Transverse colon (tissue), 4 donors: ENCODE measurements around the gene MAOB. TPM values are rescaled to one million over a fixed set of nuclear protein-coding genes. Genes with fewer than 3 reads are reported as not detected.

Source experiments
- DNase-seq: peaks from one replicate; pipeline ENCODE4 v3.0.0-alpha.2; 2019
- H3K27ac ChIP-seq, 4 donors: fragments of 200-600 bp; sonication (generic); 2 replicates each; pipeline ENCODE4 v1.5.1; 2016 to 2018; ENCODE audit warnings: inconsistent platforms in 4 of 4
- H3K27me3 ChIP-seq: fragments of 200-600 bp; sonication (generic); 2 replicates; pipeline ENCODE4 v1.5.1; 2017; ENCODE audit warnings: inconsistent platforms
- H3K36me3 ChIP-seq, 4 donors: fragments of 200-600 bp; sonication (generic); 2 replicates each; pipeline ENCODE4 v1.5.1; 2017 to 2019; ENCODE audit warnings: inconsistent platforms in 4 of 4
- H3K4me1 ChIP-seq, 4 donors: fragments of 200-600 bp; sonication (generic); 2 replicates each; pipeline ENCODE4 v1.5.1; 2017 to 2020; ENCODE audit warnings: inconsistent platforms in 4 of 4
- H3K4me3 ChIP-seq, 4 donors: fragments of 200-600 bp; sonication (generic); 1 replicate in 1 of 4; 2 replicates in 3 of 4; pipeline versions ENCODE4 v1.5.1 to v1.6.1; 2017 to 2019; ENCODE audit warnings: inconsistent platforms in 4 of 4
- H3K9me3 ChIP-seq, 2 donors: fragments of 200-600 bp; sonication (generic); 2 replicates each; pipeline ENCODE4 v1.5.1; 2017 to 2019; ENCODE audit warnings: inconsistent platforms in 2 of 2
- EP300 ChIP-seq: sonication (generic); formaldehyde crosslinking; IDR thresholded peaks from one replicate; pipeline ENCODE4 v1.6.1; 2017; ENCODE audit warnings: antibody characterized with exemption, low read depth
- POLR2A ChIP-seq: fragments of 450-650 bp; IDR thresholded peaks from one replicate; pipeline ENCODE4 v1.6.1; 2016; ENCODE audit warnings: antibody characterized with exemption, mild to moderate bottlenecking, moderate library complexity
- POLR2AphosphoS5 ChIP-seq, 3 donors: sonication (generic); formaldehyde crosslinking; IDR thresholded peaks; one replicate each; pipeline ENCODE4 v1.6.1; 2016; ENCODE audit warnings: antibody characterized with exemption in 3 of 3
- WGBS, 2 donors: methylation state at CpG; one replicate each; pipeline ENCODE4 v1.1.5; 2018; ENCODE audit warnings: low coverage in 1 of 2; 5-methylcytosine and 5-hydroxymethylcytosine counted together
- in situ Hi-C, 4 donors: fragments of 200-750 bp; cut with MboI; loops; one replicate each; pipeline versions ENCODE4 v1.15.0 to v1.15.1; 2017; ENCODE audit warnings: low sequenced_read_pairs in 3 of 4, low pct_ligation_motif_present in 1 of 4, low pct_unique_long_range_greater_than_20kb in 1 of 4
- intact Hi-C: fragments of 100-400 bp; cut with DNase I; formaldehyde crosslinking; loops from one replicate; pipeline ENCODE4 v1.15.1; 2023; ENCODE audit warnings: low total_unique reads
- total RNA-seq, 4 donors: library from RNA; depleted of rRNA; stranded (reverse); fragments of >200 nt; gene quantifications; one replicate each; pipeline ENCODE4 v1.1.0, GENCODE V29; 2016
- TF ChIP-seq, protein P1 (sequence below), 5 experiments: fragments of 200-600 bp in 3 of 5; fragments of 450-650 bp in 2 of 5; sonication (generic) in 3 of 5; IDR thresholded peaks; 1 replicate in 2 of 5; 2 replicates in 3 of 5; pipeline ENCODE4 v1.5.1; 2016 to 2017; ENCODE audit warnings: antibody characterized with exemption in 5 of 5, inconsistent platforms in 3 of 5, mild to moderate bottlenecking in 2 of 5, moderate library complexity in 1 of 5

The MAOB gene
- total RNA-seq, 4 donors from 2014 or later, result 2.4 to 44.9 (median 11.2) TPM

DNA sequence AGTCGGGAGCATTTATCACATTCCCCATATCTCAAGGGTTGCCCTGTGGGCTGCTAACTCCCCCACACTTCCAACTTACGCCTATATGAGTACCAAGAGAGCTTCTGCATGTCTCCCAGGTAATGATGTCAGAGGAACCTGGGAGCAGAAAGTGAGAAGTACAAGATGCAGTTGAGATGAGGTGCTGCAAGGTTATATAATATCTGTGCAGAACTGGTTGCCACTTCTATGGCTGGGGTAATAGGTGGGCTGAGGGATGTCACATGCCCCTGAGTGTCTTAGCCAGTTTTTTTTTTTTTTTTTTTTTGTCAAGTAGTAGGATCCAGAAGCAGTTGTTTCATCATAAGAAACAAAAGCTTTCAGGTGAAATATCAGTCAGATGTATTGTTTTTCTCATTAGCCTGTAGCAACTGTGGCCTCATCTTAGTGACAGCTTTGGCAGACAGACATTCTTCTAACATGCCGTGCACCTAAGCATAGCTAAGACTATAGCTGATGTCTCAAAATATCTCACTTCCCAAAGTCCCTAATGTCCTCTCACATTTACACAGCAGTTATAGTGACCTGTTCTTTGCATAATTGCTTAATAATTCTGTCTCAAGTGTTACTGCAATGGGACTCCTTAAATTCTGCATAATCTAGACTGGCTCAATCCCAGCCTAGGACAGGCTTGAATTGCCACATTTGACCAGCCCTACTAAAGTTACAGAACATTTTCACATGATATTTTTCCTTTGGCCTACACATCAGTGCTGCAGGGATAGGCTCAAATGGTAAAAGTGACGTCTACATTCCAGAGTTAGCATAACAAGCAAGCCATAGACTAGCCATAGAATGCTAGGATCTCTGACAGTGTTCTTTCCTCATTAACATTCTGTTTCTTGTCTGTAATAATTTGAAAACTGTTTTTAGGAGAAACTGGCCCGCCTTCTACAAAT lies 17.9 kb upstream of the MAOB start:
- Histone ChIP-seq H3K36me3 (no peaks in the 10 kb centered on the region), H3K27me3 (no peaks in the 10 kb centered on the region), H3K4me1 (no peaks in the 10 kb centered on the region), H3K27ac (no peak overlapping the region), H3K9me3 (no peaks in the 10 kb centered on the region), H3K4me3 (no peak overlapping the region)
- DNase-seq, result no peak
- TF ChIP-seq, protein P1, sequence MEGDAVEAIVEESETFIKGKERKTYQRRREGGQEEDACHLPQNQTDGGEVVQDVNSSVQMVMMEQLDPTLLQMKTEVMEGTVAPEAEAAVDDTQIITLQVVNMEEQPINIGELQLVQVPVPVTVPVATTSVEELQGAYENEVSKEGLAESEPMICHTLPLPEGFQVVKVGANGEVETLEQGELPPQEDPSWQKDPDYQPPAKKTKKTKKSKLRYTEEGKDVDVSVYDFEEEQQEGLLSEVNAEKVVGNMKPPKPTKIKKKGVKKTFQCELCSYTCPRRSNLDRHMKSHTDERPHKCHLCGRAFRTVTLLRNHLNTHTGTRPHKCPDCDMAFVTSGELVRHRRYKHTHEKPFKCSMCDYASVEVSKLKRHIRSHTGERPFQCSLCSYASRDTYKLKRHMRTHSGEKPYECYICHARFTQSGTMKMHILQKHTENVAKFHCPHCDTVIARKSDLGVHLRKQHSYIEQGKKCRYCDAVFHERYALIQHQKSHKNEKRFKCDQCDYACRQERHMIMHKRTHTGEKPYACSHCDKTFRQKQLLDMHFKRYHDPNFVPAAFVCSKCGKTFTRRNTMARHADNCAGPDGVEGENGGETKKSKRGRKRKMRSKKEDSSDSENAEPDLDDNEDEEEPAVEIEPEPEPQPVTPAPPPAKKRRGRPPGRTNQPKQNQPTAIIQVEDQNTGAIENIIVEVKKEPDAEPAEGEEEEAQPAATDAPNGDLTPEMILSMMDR (IDR thresholded peaks at IDR 0.05), result no peak
- TF ChIP-seq EP300 (no peak), POLR2AphosphoS5 (IDR thresholded peaks at IDR 0.05) (no peak), POLR2A (no peak)
- intact Hi-C loops, result no loop called here
- in situ Hi-C loops, result no loop called here
- WGBS, 2 donors, result 69 to 80% methylated on average over 1 to 5 of the region's 5 CpGs

DNA sequence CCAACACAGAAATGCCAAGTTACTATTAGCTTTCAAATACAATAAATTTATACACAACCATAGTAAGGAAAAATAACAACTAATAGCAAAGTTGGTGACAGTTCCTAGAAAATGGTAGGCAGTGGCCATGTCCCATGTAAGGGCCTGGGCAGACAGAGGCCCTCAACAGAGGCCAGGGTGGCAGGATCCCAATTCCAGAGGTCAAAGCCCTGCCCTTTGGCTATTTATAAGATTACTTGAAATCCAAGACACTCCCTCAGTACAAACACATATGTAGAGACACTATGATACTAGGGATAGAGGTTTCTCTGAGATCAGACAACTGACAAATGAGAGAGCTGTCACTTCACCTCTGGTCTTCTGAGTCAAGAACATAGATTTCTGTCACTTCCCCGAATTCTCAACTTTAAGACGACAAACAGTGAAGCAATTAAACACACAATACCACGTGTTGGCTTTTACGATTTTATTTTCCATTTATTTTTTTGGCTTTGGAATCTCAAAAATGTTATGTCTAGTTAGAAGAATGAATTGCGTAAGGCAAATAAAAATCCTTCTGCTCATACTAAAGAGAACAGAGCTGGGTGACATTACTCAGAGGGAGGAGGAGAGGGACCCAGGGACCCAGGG lies 16.3 kb upstream of the MAOB start:
- Histone ChIP-seq H3K9me3 (no peaks in the 10 kb centered on the region), H3K4me3 (no peak overlapping the region), H3K36me3 (no peaks in the 10 kb centered on the region), H3K27me3 (no peaks in the 10 kb centered on the region), H3K27ac (no peak overlapping the region), H3K4me1 (no peaks in the 10 kb centered on the region)
- DNase-seq, result no peak
- TF ChIP-seq POLR2AphosphoS5 (IDR thresholded peaks at IDR 0.05), result no peak
- no peak for TF ChIP-seq POLR2A
- TF ChIP-seq, protein P1 (IDR thresholded peaks at IDR 0.05), result no peak
- TF ChIP-seq EP300, result no peak
- in situ Hi-C loops (no loop called here), intact Hi-C loops (no loop called here)
- 61 to 67% methylated on average over 3 to 5 of the region's 5 CpGs for WGBS, 2 donors

DNA sequence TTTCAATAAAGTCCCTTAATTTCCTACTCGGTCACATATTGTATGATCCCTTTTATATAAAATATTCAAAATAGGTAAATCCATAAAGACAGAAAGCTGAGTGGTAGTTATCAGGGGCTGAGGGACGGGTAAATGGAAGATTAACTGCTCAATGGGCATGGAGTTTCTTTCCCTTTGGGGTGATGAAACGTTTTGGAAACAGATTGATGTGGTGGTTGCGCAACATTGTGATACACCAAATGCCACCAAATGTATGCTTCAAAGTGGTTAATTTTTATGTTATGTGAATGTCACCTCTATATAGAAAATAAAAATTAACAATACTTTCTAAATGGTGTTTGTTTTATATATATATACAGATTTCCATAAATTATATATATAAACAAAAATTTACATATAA lies 15.0 kb upstream of the MAOB start:
- Histone ChIP-seq H3K36me3 (no peaks in the 10 kb centered on the region), H3K4me3 (no peak overlapping the region), H3K9me3 (no peaks in the 10 kb centered on the region), H3K27ac (no peak overlapping the region), H3K27me3 (no peaks in the 10 kb centered on the region), H3K4me1 (no peaks in the 10 kb centered on the region)
- in situ Hi-C loops (no loop called here), intact Hi-C loops (no loop called here)
- no peak for DNase-seq
- TF ChIP-seq EP300, result no peak
- TF ChIP-seq POLR2A, result no peak
- TF ChIP-seq, protein P1 (IDR thresholded peaks at IDR 0.05), result no peak
- TF ChIP-seq POLR2AphosphoS5 (IDR thresholded peaks at IDR 0.05), result no peak
- WGBS, 2 donors, result 73 to 82% methylated on average over 4 of the region's 4 CpGs

DNA sequence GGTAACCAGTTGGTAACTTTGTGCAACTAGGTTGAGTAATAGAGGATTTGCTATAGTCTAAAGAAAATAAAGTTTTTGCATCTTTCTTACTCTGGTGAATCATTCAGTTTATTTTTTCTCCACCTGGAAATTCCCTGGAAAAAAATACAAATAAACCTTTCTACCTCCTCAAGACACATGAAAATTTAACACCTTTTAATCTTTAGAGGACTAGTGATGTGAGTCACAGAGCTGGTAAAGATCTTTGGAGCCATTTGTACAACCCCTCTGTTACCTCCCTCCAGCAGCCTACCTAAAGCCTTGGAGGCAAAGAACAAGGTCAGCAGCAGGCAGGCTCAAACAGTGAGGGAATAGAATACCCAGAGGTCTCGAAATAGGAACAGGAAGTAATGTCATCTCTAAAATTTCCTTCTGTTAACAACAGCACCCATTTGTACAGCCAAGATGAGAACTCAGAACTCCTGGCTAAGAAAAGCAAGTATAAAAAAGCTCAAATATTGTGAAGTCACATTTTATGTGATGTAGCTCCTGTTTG lies 10.2 kb upstream of the MAOB start:
- 34% methylated on average over 1 of the region's 1 CpG; no CpG with 5 or more reads in 1 of the 2 donors for WGBS, 2 donors
- in situ Hi-C loops (no loop called here), intact Hi-C loops (no loop called here)
- Histone ChIP-seq H3K4me1 (no peaks in the 10 kb centered on the region), H3K4me3 (no peak overlapping the region), H3K27ac (no peak overlapping the region), H3K9me3 (no peaks in the 10 kb centered on the region), H3K27me3 (no peaks in the 10 kb centered on the region), H3K36me3 (no peaks in the 10 kb centered on the region)
- TF ChIP-seq, protein P1 (IDR thresholded peaks at IDR 0.05), result no peak
- TF ChIP-seq EP300, result no peak
- no peak for TF ChIP-seq POLR2AphosphoS5 (IDR thresholded peaks at IDR 0.05)
- TF ChIP-seq POLR2A, result no peak
- no peak for DNase-seq
